Stimulated activated CD4-positive, alpha-beta T cell treated with anti-CD3 and anti-CD28 coated beads, Interleukin-1b, Interleukin-23, amount 100 ng/mL, for 4 hours (primary cell): ENCODE data around the gene ZNF808.
A peak's percentile ranks its signal among the peaks of the same experiment; 100 is the strongest.
"Not testable (repeated sequence)": the region's sequence is repeated elsewhere in the genome, so short reads cannot be mapped to it uniquely, and the experiment has no call there.

Experiments
- DNase-seq, 2 donors: peaks; one replicate each; pipeline ENCODE4 v3.0.0-alpha.2; 2020; ENCODE audit warnings: low read depth in 2 of 2

The ZNF808 gene

GRCh38 chr19:52535771-52536447 is 8.4 kb downstream of the ZNF808 start:
- DNase-seq: peak; percentile 87 to 93

- peak in 1 of 2 donors; percentile 15 for DNase-seq
Measured at GRCh38 chr19:52536448-52536800, 9.0 kb downstream of the ZNF808 start.

GRCh38 chr19:52538815-52539214 is 11.3 kb downstream of the ZNF808 start:
- not testable (repeated sequence) for DNase-seq

GRCh38 chr19:52541176-52541575 is 13.7 kb downstream of the ZNF808 start:
- not testable (repeated sequence) for DNase-seq

- DNase-seq: no peak
Measured at GRCh38 chr19:52541608-52542007, 14.1 kb downstream of the ZNF808 start.

- DNase-seq: not testable (repeated sequence)
Measured at GRCh38 chr19:52542541-52542940, 15.1 kb downstream of the ZNF808 start.

GRCh38 chr19:52542984-52543664 is 15.7 kb downstream of the ZNF808 start:
- DNase-seq: no peak

GRCh38 chr19:52554216-52554971 is 26.9 kb downstream of the ZNF808 start:
- no peak for DNase-seq

GRCh38 chr19:52557231-52557995 is 29.9 kb downstream of the ZNF808 start:
- DNase-seq: no peak

- not testable (repeated sequence) for DNase-seq
Measured at GRCh38 chr19:52558732-52559445, 31.4 kb downstream of the ZNF808 start.

- DNase-seq: not testable (repeated sequence)
Measured at GRCh38 chr19:52561611-52562010, 34.1 kb downstream of the ZNF808 start.

- no peak for DNase-seq
Measured at GRCh38 chr19:52566121-52566520, 38.7 kb downstream of the ZNF808 start.

- DNase-seq: no peak
Measured at GRCh38 chr19:52566588-52566987, 39.1 kb downstream of the ZNF808 start.

- no peak for DNase-seq
Measured at GRCh38 chr19:52567921-52568320, 40.5 kb downstream of the ZNF808 start.

GRCh38 chr19:52569638-52569999 is 42.2 kb downstream of the ZNF808 start:
- DNase-seq: not testable (repeated sequence)

GRCh38 chr19:52570000-52570861 is 42.8 kb downstream of the ZNF808 start, which contains the start of gene ZNF701:
Gene ZNF701 (plus strand): TSS chr19:52570287. CDS start chr19:52574148, 3,861 bp downstream.
- peak; percentile 91 to 94 for DNase-seq

GRCh38 chr19:52584736-52585440 is 57.4 kb downstream of the ZNF808 start:
- no peak for DNase-seq

GRCh38 chr19:52585604-52586003 is 58.1 kb downstream of the ZNF808 start:
- no peak for DNase-seq

- DNase-seq: no peak
Measured at GRCh38 chr19:52590728-52591127, 63.3 kb downstream of the ZNF808 start.

GRCh38 chr19:52592301-52592700 is 64.8 kb downstream of the ZNF808 start:
- no peak for DNase-seq
